Thymus (tissue), 11 donors: Measurements from ENCODE around the gene ITM2C. TPM values are rescaled to one million over a fixed set of nuclear protein-coding genes. Genes with fewer than 3 reads are reported as not detected.
A peak's percentile ranks its signal among the peaks of the same experiment; 100 is the strongest.

ENCODE experiments used
- DNase-seq, 9 donors: peaks; one replicate each; pipeline ENCODE4 v3.0.0-alpha.2; 2013; ENCODE audit warnings: low spot score in 9 of 9, low read depth in 6 of 9, missing footprints in 1 of 9
- H3K27ac ChIP-seq, 2 donors: one replicate each; pipeline ENCODE4 v1.5.1; 2013; ENCODE audit warnings: control low read depth in 1 of 2, low read depth in 1 of 2, low read length in 1 of 2, mild to moderate bottlenecking in 1 of 2, moderate library complexity in 1 of 2
- H3K27me3 ChIP-seq, 2 donors: one replicate each; pipeline ENCODE4 v1.5.1; 2013; ENCODE audit warnings: low read length in 1 of 2; ENCODE audit not compliant: control insufficient read depth in 2 of 2, insufficient read depth in 1 of 2
- H3K36me3 ChIP-seq, 2 donors: one replicate each; pipeline ENCODE4 v1.5.1; 2013; ENCODE audit warnings: low read length in 1 of 2, mild to moderate bottlenecking in 1 of 2, moderate library complexity in 1 of 2; ENCODE audit not compliant: control insufficient read depth in 2 of 2, insufficient read depth in 2 of 2
- H3K4me1 ChIP-seq, 2 donors: one replicate each; pipeline ENCODE4 v1.5.1; 2013; ENCODE audit warnings: low read length in 2 of 2; ENCODE audit not compliant: control insufficient read depth in 2 of 2, insufficient read depth in 2 of 2
- H3K4me3 ChIP-seq, 2 donors: one replicate each; pipeline ENCODE4 v1.5.1; 2013; ENCODE audit warnings: low read length in 2 of 2, control low read depth in 1 of 2, mild to moderate bottlenecking in 1 of 2
- H3K9me3 ChIP-seq, 2 donors: one replicate each; pipeline ENCODE4 v1.5.1; 2013; ENCODE audit warnings: low read length in 1 of 2, mild to moderate bottlenecking in 1 of 2; ENCODE audit not compliant: control insufficient read depth in 2 of 2, insufficient read depth in 1 of 2
- WGBS: extraction: QIAGEN DNeasy Blood & Tissue Kit; methylation state at CpG from one replicate; pipeline ENCODE4 v1.1.7; 2013; 5-methylcytosine and 5-hydroxymethylcytosine counted together
- polyA plus RNA-seq: library from polyadenylated mRNA; stranded (reverse); fragments of 200-250 nt; gene quantifications from one replicate; pipeline ENCODE4 v1.2.3, GENCODE V29; 2013
- total RNA-seq: library from RNA; stranded (reverse); fragments of 120-200 nt; gene quantifications from one replicate; pipeline ENCODE4 v1.2.4, GENCODE V29; 2013
- donor health status: healthy.

Gene ITM2C
- total and polyA plus RNA-seq, 2 donors = 79.4 to 154 TPM

GRCh38 chr2:230899786-230900185 is 35.0 kb downstream of the ITM2C start:
- Histone ChIP-seq H3K27me3 (no peaks in the 10 kb centered on the region), H3K27ac (no peak overlapping the region), H3K9me3 (no peaks in the 10 kb centered on the region), H3K4me1 (peaks cover 16 to 50% of the 10 kb centered on the region in 2 donors), H3K4me3 (no peak overlapping the region), H3K36me3 (no peaks in the 10 kb centered on the region)
- WGBS = 96% methylated on average over 4 of the region's 4 CpGs
- no peak for DNase-seq

- 78% methylated on average over 10 of the region's 10 CpGs for WGBS
- H3K4me3 ChIP-seq = no peak overlapping the region
- H3K36me3 ChIP-seq = no peaks in the 10 kb centered on the region
- no peaks in the 10 kb centered on the region for H3K9me3 ChIP-seq
- no peaks in the 10 kb centered on the region for H3K27me3 ChIP-seq
- H3K27ac ChIP-seq = no peak overlapping the region
- no peak for DNase-seq
- H3K4me1 ChIP-seq = peaks cover 18 to 50% of the 10 kb centered on the region in 2 donors
Observed at GRCh38 chr2:230900336-230900995, 35.7 kb downstream of the ITM2C start.

- Histone ChIP-seq H3K9me3 (no peaks in the 10 kb centered on the region), H3K36me3 (no peaks in the 10 kb centered on the region), H3K4me3 (no peak overlapping the region), H3K4me1 (peaks cover 18 to 50% of the 10 kb centered on the region in 2 donors), H3K27me3 (no peaks in the 10 kb centered on the region), H3K27ac (no peak overlapping the region)
- WGBS = 91% methylated on average over 5 of the region's 5 CpGs
- no peak for DNase-seq
Observed at GRCh38 chr2:230901006-230901405, 36.3 kb downstream of the ITM2C start.

- no peaks in the 10 kb centered on the region for H3K9me3 ChIP-seq
- H3K36me3 ChIP-seq = no peaks in the 10 kb centered on the region
- 48% methylated on average over 8 of the region's 8 CpGs for WGBS
- no peaks in the 10 kb centered on the region for H3K27me3 ChIP-seq
- no peak overlapping the region for H3K27ac ChIP-seq
- H3K4me3 ChIP-seq = no peak overlapping the region
- peak in 4 of 9 donors; percentile 50 to 83 (median 72) for DNase-seq
- H3K4me1 ChIP-seq = peaks cover 14 to 48% of the 10 kb centered on the region in 2 donors
Observed at GRCh38 chr2:230902180-230902899, 37.6 kb downstream of the ITM2C start.

- H3K27me3 ChIP-seq = no peaks in the 10 kb centered on the region
- H3K9me3 ChIP-seq = no peaks in the 10 kb centered on the region
- H3K27ac ChIP-seq = no peak overlapping the region
- 97% methylated on average over 19 of the region's 19 CpGs for WGBS
- H3K36me3 ChIP-seq = no peaks in the 10 kb centered on the region
- peaks cover 14 to 52% of the 10 kb centered on the region in 2 donors for H3K4me1 ChIP-seq
- no peak overlapping the region for H3K4me3 ChIP-seq
- DNase-seq = no peak
Observed at GRCh38 chr2:230903231-230904150, 38.7 kb downstream of the ITM2C start.

GRCh38 chr2:230904856-230905447 is 40.2 kb downstream of the ITM2C start:
- H3K27ac ChIP-seq = peak overlapping the region; percentile 18 to 20
- H3K9me3 ChIP-seq = no peaks in the 10 kb centered on the region
- H3K36me3 ChIP-seq = peaks cover 0 to 1% of the 10 kb centered on the region in 2 donors
- 83% methylated on average over 15 of the region's 15 CpGs for WGBS
- DNase-seq = no peak
- H3K4me1 ChIP-seq = peaks cover 14 to 52% of the 10 kb centered on the region in 2 donors
- H3K4me3 ChIP-seq = no peak overlapping the region
- no peaks in the 10 kb centered on the region for H3K27me3 ChIP-seq

- DNase-seq = peak; percentile 50 to 95 (median 82)
- H3K9me3 ChIP-seq = no peaks in the 10 kb centered on the region
- H3K27ac ChIP-seq = peak overlapping the region; percentile 18 to 46
- H3K36me3 ChIP-seq = peaks cover 0 to 4% of the 10 kb centered on the region in 2 donors
- 36% methylated on average over 18 of the region's 18 CpGs for WGBS
- H3K27me3 ChIP-seq = no peaks in the 10 kb centered on the region
- H3K4me3 ChIP-seq = no peak overlapping the region
- peaks cover 14 to 52% of the 10 kb centered on the region in 2 donors for H3K4me1 ChIP-seq
Observed at GRCh38 chr2:230905448-230906421, 41.0 kb downstream of the ITM2C start.
